CMK (cell line): ENCODE results near the gene P2RX3.
"Not testable (repeated sequence)": the region's sequence is repeated elsewhere in the genome, so short reads cannot be mapped to it uniquely, and the experiment has no call there.

ENCODE experiments used
- DNase-seq: peaks from one replicate; pipeline ENCODE4 v3.0.0-alpha.2; 2010; ENCODE audit warnings: low read depth

The P2RX3 gene

GRCh38 chr11:57338142-57338541 is at the start of gene P2RX3:
TSS of gene P2RX3 (plus strand) at chr11:57338352. CDS start at chr11:57338551, 199 bp downstream.
- no peak for DNase-seq

- DNase-seq, result no peak
These were observed 49.2 kb upstream of the P2RX3 start for GRCh38 chr11:57288771-57289579.

GRCh38 chr11:57290288-57290687 is 47.9 kb upstream of the P2RX3 start:
- DNase-seq, result no peak

GRCh38 chr11:57294225-57295131 is 43.7 kb upstream of the P2RX3 start:
- DNase-seq, result no peak

- DNase-seq, result not testable (repeated sequence)
These were observed 41.9 kb upstream of the P2RX3 start for GRCh38 chr11:57296205-57296604.

GRCh38 chr11:57297221-57297620 is 40.9 kb upstream of the P2RX3 start:
- DNase-seq, result no peak

- DNase-seq, result no peak
These were observed 38.9 kb upstream of the P2RX3 start for GRCh38 chr11:57299150-57299737.

GRCh38 chr11:57300785-57301184 is 37.4 kb upstream of the P2RX3 start:
- no peak for DNase-seq

GRCh38 chr11:57301711-57302423 is 36.3 kb upstream of the P2RX3 start:
- DNase-seq, result no peak

GRCh38 chr11:57302489-57302888 is 35.7 kb upstream of the P2RX3 start:
- no peak for DNase-seq

GRCh38 chr11:57303280-57303989 is 34.7 kb upstream of the P2RX3 start:
- no peak for DNase-seq

- no peak for DNase-seq
These were observed 34.1 kb upstream of the P2RX3 start for GRCh38 chr11:57303990-57304579.

GRCh38 chr11:57305523-57305922 is 32.6 kb upstream of the P2RX3 start:
- no peak for DNase-seq

- no peak for DNase-seq
These were observed 31.8 kb upstream of the P2RX3 start for GRCh38 chr11:57306161-57306876.

- DNase-seq, result no peak
These were observed 31.1 kb upstream of the P2RX3 start for GRCh38 chr11:57306940-57307565.

GRCh38 chr11:57307666-57308270 is 30.4 kb upstream of the P2RX3 start:
- DNase-seq, result no peak

- DNase-seq, result no peak
These were observed 29.6 kb upstream of the P2RX3 start for GRCh38 chr11:57308426-57309060.

- DNase-seq, result no peak
These were observed 28.8 kb upstream of the P2RX3 start for GRCh38 chr11:57309106-57310059.
